Activated CD8-positive, alpha-beta memory T cell treated with anti-CD3 and anti-CD28 coated beads for 48 hours (primary cell): ENCODE results near the gene MKLN1.
"Not testable (repeated sequence)": the region's sequence is repeated elsewhere in the genome, so short reads cannot be mapped to it uniquely, and the experiment has no call there.

ENCODE experiments used
- DNase-seq, 3 experiments: peaks; one replicate each; pipeline ENCODE4 v3.0.0-alpha.2; 2020; ENCODE audit warnings: low read depth in 2 of 3, low spot score in 2 of 3

The MKLN1 gene

DNA sequence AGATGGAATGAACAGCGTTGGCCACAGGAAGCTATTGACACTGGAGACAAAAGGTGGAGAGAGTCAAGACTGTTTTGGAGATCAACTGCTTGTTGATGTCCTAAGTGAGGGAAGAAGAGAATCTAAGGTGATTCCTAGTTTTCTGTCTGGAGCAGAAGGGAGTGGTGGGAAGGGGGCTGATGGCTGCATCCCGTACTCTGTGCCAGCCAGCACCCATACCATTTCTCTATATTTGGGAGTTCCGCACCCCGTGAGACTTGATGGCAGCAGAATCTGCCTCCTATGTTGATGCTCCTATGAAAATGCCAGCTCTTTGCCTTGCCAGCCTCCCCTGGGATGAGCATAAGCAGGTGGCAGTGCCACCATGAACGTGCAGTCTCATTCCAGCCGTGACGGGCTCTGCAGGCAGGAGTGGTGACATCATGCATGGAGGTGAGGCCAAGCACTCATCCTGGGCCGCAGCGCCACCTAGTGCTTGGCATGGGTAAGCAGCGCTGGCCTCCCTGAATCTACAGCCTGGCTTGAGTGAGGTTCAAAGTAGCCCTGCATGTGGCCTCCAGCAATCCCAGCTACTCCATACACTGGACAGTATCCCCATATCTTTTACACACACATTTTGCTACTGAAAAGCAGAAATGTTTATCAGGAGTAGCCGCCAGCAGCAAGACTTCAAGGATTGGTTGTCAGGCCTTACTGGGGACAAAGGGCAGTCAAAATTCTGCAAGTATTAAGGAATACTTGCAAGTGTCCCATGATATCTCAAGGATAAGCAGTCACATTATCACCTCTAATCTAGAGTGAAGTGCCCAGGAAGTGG is 185.8 kb downstream of the MKLN1 start:
- DNase-seq = peak; percentile 42 to 77 (median 66)

DNA sequence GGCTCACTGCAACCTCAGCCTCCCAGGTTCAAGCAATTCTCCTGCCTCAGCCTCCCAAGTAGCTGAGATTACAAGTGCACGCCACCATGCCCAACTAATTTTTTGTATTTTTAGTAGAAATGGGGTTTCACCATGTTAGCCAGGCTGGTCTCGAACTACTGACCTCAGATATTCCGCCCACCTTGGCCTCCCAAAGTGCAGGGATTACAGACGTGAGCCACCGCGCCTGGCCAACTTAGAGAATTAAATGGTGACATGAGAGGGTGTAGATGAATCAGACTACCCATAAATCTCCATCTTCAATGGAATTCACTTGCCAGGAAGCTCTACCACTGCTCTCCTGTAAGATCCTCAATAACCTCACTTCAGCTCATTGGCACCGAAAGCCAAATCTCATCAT is 187.8 kb downstream of the MKLN1 start:
- DNase-seq = not testable (repeated sequence)

DNA sequence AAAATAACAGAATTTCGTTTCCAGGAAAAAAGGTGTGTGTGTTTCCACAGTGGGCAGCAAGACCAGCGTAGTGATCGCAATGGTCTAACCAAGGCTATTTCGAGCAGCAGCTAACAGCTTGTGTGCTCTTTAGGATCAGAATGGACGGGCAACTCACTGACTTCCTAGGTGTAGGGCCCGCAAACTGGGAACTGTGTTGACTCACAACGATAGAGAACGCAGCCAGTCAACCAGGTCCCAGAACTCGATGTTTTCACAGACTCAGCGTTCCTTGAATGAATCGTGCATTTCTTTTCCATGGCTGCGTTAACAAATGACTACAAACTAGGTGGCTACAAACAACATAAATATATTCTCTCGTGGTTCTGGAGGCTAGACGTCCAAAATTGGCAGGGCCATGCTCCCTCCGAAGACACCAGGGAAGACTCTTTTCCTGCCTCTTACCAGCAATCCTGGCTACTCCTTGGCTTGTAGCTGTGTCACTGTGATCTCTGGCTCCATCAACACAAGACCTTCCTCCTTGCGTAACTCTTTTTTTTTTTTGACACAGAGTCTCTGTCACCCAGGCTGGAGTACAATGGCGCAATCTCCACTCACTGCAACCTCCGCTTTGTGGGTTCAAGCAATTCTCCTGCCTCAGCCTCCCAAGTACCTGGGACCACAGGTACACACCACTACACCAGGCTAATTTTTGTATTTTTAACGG is 189.7 kb downstream of the MKLN1 start:
- no peak for DNase-seq

DNA sequence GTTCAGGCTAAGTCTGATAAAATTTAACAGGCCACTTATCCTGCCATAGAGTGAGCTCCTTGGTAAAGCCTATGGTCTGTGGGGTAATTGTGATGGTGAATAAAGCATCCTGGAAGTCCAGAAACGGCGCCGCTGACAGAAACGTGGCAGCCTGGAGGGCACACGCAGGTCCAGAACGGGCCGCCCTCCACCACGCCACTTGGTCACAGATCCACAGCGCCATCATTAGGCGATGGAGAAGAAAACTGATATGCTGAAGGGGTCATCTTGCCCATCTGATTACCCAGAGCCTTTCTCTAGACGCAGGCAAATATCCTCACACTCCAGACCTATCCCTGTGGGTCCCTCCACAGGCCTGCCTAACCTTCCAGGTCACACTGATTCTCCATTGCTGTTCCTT is 190.9 kb downstream of the MKLN1 start:
- DNase-seq = no peak

GRCh38 chr7:131521651-131522163 is 194.0 kb downstream of the MKLN1 start:
- DNase-seq = no peak

GRCh38 chr7:131522325-131522930 is 194.8 kb downstream of the MKLN1 start:
- DNase-seq = no peak

DNA sequence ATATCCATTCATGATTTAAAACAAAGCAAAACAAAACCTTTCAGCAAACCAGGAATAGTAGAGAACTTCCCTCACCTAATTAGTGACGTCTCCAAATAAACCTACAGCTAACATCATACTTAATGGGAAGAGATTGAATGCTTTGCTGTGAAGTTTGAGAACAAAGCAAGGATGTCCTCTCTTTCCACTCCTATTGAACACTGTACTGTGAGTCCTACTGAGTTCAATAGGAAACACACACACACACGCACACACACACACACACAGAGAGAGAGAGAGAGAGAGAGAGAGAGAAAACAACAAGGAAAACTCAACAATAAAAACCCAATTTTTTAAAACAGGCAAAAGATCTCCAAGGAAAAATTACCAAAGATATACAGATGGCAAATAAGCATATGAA is 196.4 kb downstream of the MKLN1 start:
- DNase-seq = no peak

- no peak for DNase-seq
Measured at GRCh38 chr7:131524703-131525102, 197.0 kb downstream of the MKLN1 start.

- DNase-seq = no peak
Measured at GRCh38 chr7:131525820-131526219, 198.1 kb downstream of the MKLN1 start.

DNA sequence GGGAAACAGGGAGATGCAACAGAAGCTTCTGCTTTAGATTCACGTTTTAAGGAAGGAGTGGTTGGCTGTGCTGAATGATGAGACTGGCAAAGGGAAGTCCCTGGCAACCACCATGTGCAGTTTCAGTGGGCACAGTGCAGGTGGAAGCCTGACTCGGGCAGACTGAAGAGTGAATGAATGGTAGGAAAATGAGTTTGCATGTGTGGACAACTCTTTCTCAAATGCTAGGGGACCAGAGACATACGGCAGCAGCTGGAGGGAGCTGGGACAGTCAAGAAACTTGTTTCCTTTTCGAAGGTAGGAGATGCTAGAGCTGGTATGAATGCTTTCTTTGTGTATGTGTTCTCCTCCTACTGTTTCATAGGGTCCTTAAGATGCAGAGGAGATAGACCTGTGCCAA is 199.8 kb downstream of the MKLN1 start:
- no peak for DNase-seq

DNA sequence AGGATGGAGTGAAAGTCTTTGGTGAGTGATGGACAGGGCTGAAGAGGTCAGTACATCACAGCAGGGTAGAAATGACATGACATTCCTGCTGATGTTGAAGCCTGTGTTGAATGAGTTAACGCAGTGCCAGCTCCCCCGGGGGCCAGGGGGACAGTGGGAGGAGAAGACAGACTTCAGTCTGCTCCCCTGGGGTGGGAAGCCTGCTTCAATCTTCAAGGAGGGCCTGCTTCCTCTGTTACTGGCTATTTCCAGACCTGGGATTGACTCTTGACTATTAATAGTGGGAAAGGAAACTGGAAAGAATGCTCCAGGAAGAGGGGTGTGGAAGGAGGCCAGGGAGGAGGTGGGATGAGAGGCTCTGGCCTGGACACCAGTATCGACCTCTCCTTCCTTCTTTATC is 201.5 kb downstream of the MKLN1 start:
- no peak for DNase-seq

DNA sequence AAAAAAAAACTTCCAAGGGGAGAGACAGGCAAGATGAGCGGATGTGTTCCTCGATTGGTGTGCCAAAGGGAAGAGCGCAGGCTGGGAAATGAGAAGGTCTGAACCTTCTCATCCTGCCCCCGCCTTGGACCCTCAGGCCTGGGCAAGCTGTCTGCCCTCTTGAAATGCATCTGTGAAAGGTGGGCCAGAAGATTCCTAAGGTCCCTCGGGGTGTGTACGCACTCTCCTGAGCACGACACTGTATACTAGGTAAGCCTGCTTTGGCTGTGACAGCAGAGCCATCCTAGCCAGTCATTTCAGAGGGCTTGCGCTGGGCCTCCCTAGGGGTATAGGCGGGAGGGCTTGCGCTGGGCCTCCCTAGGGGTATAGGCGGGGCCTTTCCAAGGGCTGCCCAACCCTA is 201.9 kb downstream of the MKLN1 start:
- no peak for DNase-seq

GRCh38 chr7:131530137-131530536 is 202.5 kb downstream of the MKLN1 start:
- no peak for DNase-seq

GRCh38 chr7:131532570-131533091 is 205.0 kb downstream of the MKLN1 start:
- DNase-seq = no peak

GRCh38 chr7:131533151-131533559 is 205.5 kb downstream of the MKLN1 start:
- DNase-seq = no peak

DNA sequence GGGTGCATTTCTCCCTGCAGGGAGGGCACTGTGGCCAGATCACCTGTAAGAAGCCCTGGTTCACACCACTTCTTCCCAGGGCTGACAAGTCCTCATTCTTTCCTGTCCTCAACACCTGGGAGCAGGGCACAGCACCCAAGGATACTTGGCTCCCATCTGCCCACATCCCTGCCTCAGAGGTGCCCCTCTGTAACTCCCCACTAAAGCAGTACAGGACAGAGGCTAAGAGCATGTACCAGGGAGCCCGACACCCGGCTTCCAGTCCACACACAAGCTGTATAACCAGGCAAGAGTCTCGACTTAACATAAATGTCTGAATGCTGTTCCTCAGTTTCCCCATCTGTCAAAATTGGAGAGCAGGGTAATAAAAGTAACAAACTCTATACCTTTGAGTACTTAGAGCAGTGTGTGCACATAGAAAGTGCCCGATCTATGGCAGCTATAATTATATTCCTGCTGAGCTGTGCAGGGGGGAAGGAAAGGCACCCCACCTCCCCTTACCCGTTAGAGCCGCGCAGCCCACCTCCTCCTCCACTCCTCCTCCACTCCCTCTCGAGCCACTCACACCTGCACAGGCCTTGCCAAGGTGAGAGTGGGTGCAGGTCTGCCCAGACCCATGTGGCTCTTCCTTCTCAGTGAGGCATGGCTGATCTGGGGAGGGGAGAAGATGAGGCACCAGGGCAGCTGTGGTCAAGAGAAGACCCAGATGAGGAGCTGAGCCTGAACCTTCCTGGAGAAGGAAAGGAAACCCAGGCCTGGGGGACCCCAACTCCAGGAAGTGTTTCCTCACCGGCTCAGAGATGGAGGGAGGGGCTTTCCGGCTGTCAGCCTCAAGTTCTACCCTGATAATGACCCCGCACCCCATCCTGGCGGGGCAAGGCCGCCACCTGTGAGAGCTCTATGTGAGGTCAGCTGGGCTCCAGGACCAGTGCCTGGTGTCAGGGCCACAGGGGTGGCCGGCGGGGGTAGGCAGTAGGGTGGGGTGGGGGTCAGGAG is 206.2 kb downstream of the MKLN1 start:
- DNase-seq = no peak

- no peak for DNase-seq
Measured at GRCh38 chr7:131536361-131536849, 208.7 kb downstream of the MKLN1 start.

GRCh38 chr7:131537571-131537978 is 209.9 kb downstream of the MKLN1 start:
- DNase-seq = no peak

- DNase-seq = no peak
Measured at GRCh38 chr7:131538071-131538812, 210.6 kb downstream of the MKLN1 start.

DNA sequence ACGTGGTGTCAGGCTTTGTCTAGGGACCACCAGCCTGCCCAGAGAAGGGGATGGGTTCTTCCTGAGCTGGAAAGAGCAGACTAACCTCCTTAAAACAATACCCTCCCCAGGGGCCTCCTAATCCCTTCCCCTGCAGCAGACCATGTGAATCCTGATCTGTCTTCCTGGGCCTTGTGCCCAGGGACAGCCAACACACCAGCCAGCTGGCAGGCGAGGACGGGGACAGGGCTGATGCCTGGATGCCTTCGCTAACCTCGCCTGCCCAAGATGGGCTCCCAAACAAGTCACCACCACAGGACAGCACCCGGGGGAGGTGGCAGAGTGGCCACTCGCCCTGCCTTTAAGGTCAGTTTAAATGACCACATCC is 211.1 kb downstream of the MKLN1 start:
- no peak for DNase-seq
